Body of pancreas (tissue), 4 donors: Measurements from ENCODE around the gene PIEZO2. TPM values are rescaled to one million over a fixed set of nuclear protein-coding genes. Genes with fewer than 3 reads are reported as not detected.

Source experiments
- ATAC-seq: fragments of 150-250 bp; one replicate; pipeline ENCODE4 v1.9.1; 2016
- DNase-seq, 4 donors: peaks; one replicate each; pipeline ENCODE4 v3.0.0-alpha.2; 2019
- H3K27ac ChIP-seq, 4 donors: fragments of 200-600 bp; sonication (generic); 1 replicate in 3 of 4; 2 replicates in 1 of 4; pipeline versions ENCODE4 v1.5.1 to v1.6.1; 2016 to 2019; ENCODE audit warnings: mild to moderate bottlenecking in 1 of 4, mixed read lengths in 1 of 4, moderate library complexity in 1 of 4
- H3K27me3 ChIP-seq, 2 donors: fragments of 200-600 bp; sonication (generic); one replicate each; pipeline ENCODE4 v1.6.0; 2016; ENCODE audit warnings: mild to moderate bottlenecking in 1 of 2
- H3K36me3 ChIP-seq, 2 donors: fragments of 200-600 bp; sonication (generic); replicated peaks in 1 of 2; 2 replicates each; pipeline ENCODE4 v1.5.1; 2016; ENCODE audit warnings: low read depth in 2 of 2; ENCODE audit not compliant: insufficient read depth in 1 of 2
- H3K4me1 ChIP-seq: fragments of 200-600 bp; sonication (generic); one replicate; pipeline ENCODE4 v1.6.0; 2016
- H3K4me3 ChIP-seq, 2 donors: fragments of 200-600 bp; sonication (generic); 1 replicate in 1 of 2; 2 replicates in 1 of 2; pipeline ENCODE4 v1.5.1; 2016 to 2019
- H3K9me3 ChIP-seq, 3 donors: fragments of 200-600 bp; sonication (generic); 1 replicate in 2 of 3; 2 replicates in 1 of 3; pipeline ENCODE4 v1.5.1; 2016
- CTCF ChIP-seq, 7 experiments: fragments of 450-650 bp in 4 of 7; fragments of 200-600 bp in 3 of 7; sonication (generic) in 3 of 7; IDR thresholded peaks; one replicate each; pipeline ENCODE4 v1.5.1; 2016 to 2019; ENCODE audit warnings: antibody characterized with exemption in 7 of 7
- POLR2A ChIP-seq, 3 donors: fragments of 450-650 bp; IDR thresholded peaks; one replicate each; pipeline ENCODE4 v1.6.1; 2016; ENCODE audit warnings: antibody characterized with exemption in 3 of 3, mild to moderate bottlenecking in 2 of 3
- WGBS, 2 donors: methylation state at CpG; one replicate each; pipeline ENCODE4 v1.1.5; 2017; 5-methylcytosine and 5-hydroxymethylcytosine counted together
- intact Hi-C: fragments of 100-400 bp; cut with DNase I; formaldehyde crosslinking; loops from one replicate; pipeline ENCODE4 v1.15.1; 2023
- total RNA-seq, 2 donors: library from RNA; depleted of rRNA; stranded (reverse); fragments of >200 nt; gene quantifications; one replicate each; pipeline ENCODE4 v1.1.0, GENCODE V29; 2016

Gene PIEZO2
- total RNA-seq, 2 donors from 2014 or later, result 0.33 to 40.7 TPM

DNA sequence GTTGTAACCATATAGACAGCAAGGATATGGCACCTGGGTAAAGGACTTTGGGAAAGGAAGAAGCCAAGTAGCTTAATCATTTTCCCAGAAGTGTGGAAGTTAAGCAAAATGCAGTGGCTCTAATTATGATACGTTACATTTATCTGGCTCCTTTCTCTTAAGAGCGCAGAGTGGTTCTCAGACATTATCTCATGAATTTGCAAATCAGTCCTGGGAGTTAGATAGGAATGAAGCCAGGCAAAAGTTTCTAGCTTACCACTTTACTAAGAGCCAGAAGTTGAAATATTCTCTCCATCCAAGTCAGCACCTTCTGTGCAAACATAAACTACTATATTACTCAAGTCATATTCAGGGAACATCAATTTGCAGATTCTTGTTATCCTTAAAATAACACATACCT, 10.9 kb upstream of the PIEZO2 start:
- no peak for DNase-seq
- 35 to 49% methylated on average over 2 of the region's 2 CpGs for WGBS, 2 donors
- no peaks in the 10 kb centered on the region for H3K36me3 ChIP-seq
- H3K9me3 ChIP-seq, result no peaks in the 10 kb centered on the region
- H3K27me3 ChIP-seq, result no peaks in the 10 kb centered on the region
- ATAC-seq, result no peak
- H3K4me3 ChIP-seq, result no peak overlapping the region
- no peak overlapping the region for H3K27ac ChIP-seq
- TF ChIP-seq CTCF (IDR thresholded peaks at IDR 0.05) (no peak), POLR2A (IDR thresholded peaks at IDR 0.05) (no peak)
- intact Hi-C loops, result no loop called here
- no peaks in the 10 kb centered on the region for H3K4me1 ChIP-seq

GRCh38 chr18:11159844-11160243, 10.5 kb upstream of the PIEZO2 start:
- Histone ChIP-seq H3K27ac (no peak overlapping the region), H3K4me3 (no peak overlapping the region), H3K27me3 (no peaks in the 10 kb centered on the region), H3K4me1 (no peaks in the 10 kb centered on the region), H3K36me3 (no peaks in the 10 kb centered on the region), H3K9me3 (no peaks in the 10 kb centered on the region)
- intact Hi-C loops, result loop anchor here (10.0 kb wide), 1 partner anchor 315 kb away; no protein-coding TSS in a partner anchor
- 35 to 42% methylated on average over 3 to 4 of the region's 4 CpGs for WGBS, 2 donors
- DNase-seq (no peak), ATAC-seq (no peak)
- TF ChIP-seq CTCF (IDR thresholded peaks at IDR 0.05) (no peak), POLR2A (IDR thresholded peaks at IDR 0.05) (no peak)

DNA sequence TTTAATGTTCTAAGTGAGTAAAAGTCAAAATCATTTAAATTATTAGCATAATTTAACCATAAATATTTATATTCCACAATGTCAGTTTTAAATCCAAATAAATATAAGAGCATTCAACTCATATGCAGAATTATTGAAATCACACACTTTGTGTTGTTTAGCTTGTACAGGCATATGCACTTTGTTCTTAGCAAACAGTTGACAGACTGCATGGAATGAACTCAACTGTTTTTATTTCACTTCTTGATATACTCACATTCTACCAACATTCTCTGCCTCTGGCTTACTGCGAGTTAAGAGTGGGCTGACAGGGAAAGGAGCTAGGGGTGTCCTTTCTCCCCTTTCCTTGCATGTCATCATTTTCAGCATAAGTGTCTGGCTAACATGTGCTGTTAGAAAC, 7.6 kb upstream of the PIEZO2 start:
- no peaks in the 10 kb centered on the region for H3K9me3 ChIP-seq
- ATAC-seq (no peak), DNase-seq (no peak)
- no peaks in the 10 kb centered on the region for H3K27me3 ChIP-seq
- no peak overlapping the region for H3K27ac ChIP-seq
- intact Hi-C loops, result loop anchor here (10.0 kb wide), 1 partner anchor 312 kb away; no protein-coding TSS in a partner anchor
- WGBS, 2 donors, result 36 to 45% methylated on average over 1 of the region's 1 CpG
- no peak for TF ChIP-seq POLR2A (IDR thresholded peaks at IDR 0.05)
- TF ChIP-seq CTCF (IDR thresholded peaks at IDR 0.05), result no peak
- no peaks in the 10 kb centered on the region for H3K36me3 ChIP-seq
- H3K4me3 ChIP-seq, result no peak overlapping the region
- H3K4me1 ChIP-seq, result no peaks in the 10 kb centered on the region

- H3K4me1 ChIP-seq, result no peaks in the 10 kb centered on the region
- no peaks in the 10 kb centered on the region for H3K27me3 ChIP-seq
- no peak overlapping the region for H3K27ac ChIP-seq
- no peak overlapping the region for H3K4me3 ChIP-seq
- WGBS, 2 donors, result 44 to 61% methylated on average over 8 of the region's 8 CpGs
- H3K9me3 ChIP-seq, result no peaks in the 10 kb centered on the region
- no peak for TF ChIP-seq POLR2A (IDR thresholded peaks at IDR 0.05)
- TF ChIP-seq CTCF (IDR thresholded peaks at IDR 0.05), result no peak
- no peaks in the 10 kb centered on the region for H3K36me3 ChIP-seq
- no peak for ATAC-seq
- intact Hi-C loops, result loop anchor here (10.0 kb wide), 1 partner anchor 310 kb away; no protein-coding TSS in a partner anchor
- no peak for DNase-seq
These were observed 5.8 kb upstream of the PIEZO2 start for GRCh38 chr18:11155034-11155759.
